Activated CD8-positive, alpha-beta memory T cell treated with anti-CD3 and anti-CD28 coated beads, Interleukin-2, amount 50 U/mL, for 1 hour (primary cell): ENCODE data around the gene NRG2.

ENCODE experiments used
- DNase-seq: peaks from one replicate; pipeline ENCODE4 v3.0.0-alpha.2; 2020; ENCODE audit errors: extremely low read depth

NRG2 gene

GRCh38 chr5:139946440-139946839 lies 96.7 kb downstream of the NRG2 start:
- no peak for DNase-seq

GRCh38 chr5:139946006-139946405 lies 97.1 kb downstream of the NRG2 start:
- DNase-seq = no peak

- no peak for DNase-seq
Measured at GRCh38 chr5:139942243-139942642, 100.9 kb downstream of the NRG2 start.

GRCh38 chr5:139930406-139930805 lies 112.7 kb downstream of the NRG2 start:
- DNase-seq = no peak

- no peak for DNase-seq
Measured at GRCh38 chr5:139926797-139927503, 116.1 kb downstream of the NRG2 start.

GRCh38 chr5:139925650-139926640 lies 117.2 kb downstream of the NRG2 start:
- DNase-seq = no peak

GRCh38 chr5:139925216-139925562 lies 117.9 kb downstream of the NRG2 start:
- DNase-seq = no peak

GRCh38 chr5:139924294-139925215 lies 118.5 kb downstream of the NRG2 start:
- DNase-seq = no peak

- no peak for DNase-seq
Measured at GRCh38 chr5:139919308-139919707, 123.8 kb downstream of the NRG2 start.

GRCh38 chr5:139915834-139916233 lies 127.3 kb downstream of the NRG2 start:
- DNase-seq = no peak

GRCh38 chr5:139915266-139915665 lies 127.8 kb downstream of the NRG2 start:
- no peak for DNase-seq

- no peak for DNase-seq
Measured at GRCh38 chr5:139914218-139914807, 128.8 kb downstream of the NRG2 start.

- DNase-seq = no peak
Measured at GRCh38 chr5:139912804-139913203, 130.3 kb downstream of the NRG2 start.

GRCh38 chr5:139912158-139912557 lies 130.9 kb downstream of the NRG2 start:
- no peak for DNase-seq

GRCh38 chr5:139911425-139912120 lies 131.5 kb downstream of the NRG2 start:
- no peak for DNase-seq

GRCh38 chr5:139910901-139911300 lies 132.2 kb downstream of the NRG2 start:
- DNase-seq = no peak

- DNase-seq = no peak
Measured at GRCh38 chr5:139910036-139910435, 133.1 kb downstream of the NRG2 start.

- DNase-seq = no peak
Measured at GRCh38 chr5:139908749-139909148, 134.3 kb downstream of the NRG2 start.

- DNase-seq = no peak
Measured at GRCh38 chr5:139906661-139907060, 136.4 kb downstream of the NRG2 start.

- no peak for DNase-seq
Measured at GRCh38 chr5:139904816-139905661, 138.1 kb downstream of the NRG2 start.
